ENCODE results near the gene YWHAE.

YWHAE gene

GRCh38 chr17:1304962-1305563, 95.0 kb downstream of the YWHAE start:
- no peak for TF ChIP-seq CTCF (IDR thresholded peaks at IDR 0.05; ENCODE audit: control insufficient read depth, insufficient read depth, low read depth, low read length, missing control alignments)
- DNase-seq (ENCODE audit: low read depth): no peak
- H3K4me3 ChIP-seq (ENCODE audit: control insufficient read depth, low read depth, low read length): no peak overlapping the region

GRCh38 chr17:1304522-1304921, 95.5 kb downstream of the YWHAE start:
- H3K4me3 ChIP-seq (ENCODE audit: control insufficient read depth, low read depth, low read length): no peak overlapping the region
- no peak for TF ChIP-seq CTCF (IDR thresholded peaks at IDR 0.05; ENCODE audit: control insufficient read depth, insufficient read depth, low read depth, low read length, missing control alignments)
- DNase-seq (ENCODE audit: low read depth): no peak

DNA sequence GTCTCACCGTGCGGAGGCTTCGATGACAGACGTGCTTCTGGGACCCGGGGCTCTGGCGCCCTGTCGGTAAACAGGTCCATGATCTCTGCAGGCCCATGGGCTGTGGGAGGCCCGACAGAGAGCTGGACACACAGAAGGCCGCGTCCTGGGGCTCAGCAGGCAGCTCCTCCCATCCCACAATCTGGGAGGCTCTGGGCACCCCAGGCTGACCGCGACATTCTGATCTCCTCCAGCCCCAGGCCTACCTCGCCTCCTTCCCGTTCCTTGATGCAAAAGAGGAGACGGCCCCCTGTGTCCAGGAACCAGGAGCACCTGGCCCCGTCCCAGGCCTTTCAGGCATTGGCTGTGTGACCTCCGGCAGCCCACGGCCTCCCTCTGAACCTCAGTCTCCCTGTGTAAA, 97.3 kb downstream of the YWHAE start:
- no peak for DNase-seq (ENCODE audit: low read depth)
- no peak for TF ChIP-seq CTCF (IDR thresholded peaks at IDR 0.05; ENCODE audit: control insufficient read depth, insufficient read depth, low read depth, low read length, missing control alignments)
- no peak overlapping the region for H3K4me3 ChIP-seq (ENCODE audit: control insufficient read depth, low read depth, low read length)

GRCh38 chr17:1301546-1301945, 98.5 kb downstream of the YWHAE start:
- no peak for DNase-seq (ENCODE audit: low read depth)
- no peak for TF ChIP-seq CTCF (IDR thresholded peaks at IDR 0.05; ENCODE audit: control insufficient read depth, insufficient read depth, low read depth, low read length, missing control alignments)
- H3K4me3 ChIP-seq (ENCODE audit: control insufficient read depth, low read depth, low read length): no peak overlapping the region

GRCh38 chr17:1300371-1300905, 99.6 kb downstream of the YWHAE start:
- no peak overlapping the region for H3K4me3 ChIP-seq (ENCODE audit: control insufficient read depth, low read depth, low read length)
- TF ChIP-seq CTCF (IDR thresholded peaks at IDR 0.05; ENCODE audit: control insufficient read depth, insufficient read depth, low read depth, low read length, missing control alignments): no peak
- no peak for DNase-seq (ENCODE audit: low read depth)

- no peak for TF ChIP-seq CTCF (IDR thresholded peaks at IDR 0.05; ENCODE audit: control insufficient read depth, insufficient read depth, low read depth, low read length, missing control alignments)
- no peak for DNase-seq (ENCODE audit: low read depth)
- no peak overlapping the region for H3K4me3 ChIP-seq (ENCODE audit: control insufficient read depth, low read depth, low read length)
Measured at GRCh38 chr17:1299552-1300370, 100.3 kb downstream of the YWHAE start.

Data from AG09309 (cell line).